ENCODE measurements around the gene SERTAD4. TPM values are rescaled to one million over a fixed set of nuclear protein-coding genes. Genes with fewer than 3 reads are reported as not detected.

SERTAD4 gene
- total RNA-seq, 2 experiments from 2014 or later, result not detected

DNA sequence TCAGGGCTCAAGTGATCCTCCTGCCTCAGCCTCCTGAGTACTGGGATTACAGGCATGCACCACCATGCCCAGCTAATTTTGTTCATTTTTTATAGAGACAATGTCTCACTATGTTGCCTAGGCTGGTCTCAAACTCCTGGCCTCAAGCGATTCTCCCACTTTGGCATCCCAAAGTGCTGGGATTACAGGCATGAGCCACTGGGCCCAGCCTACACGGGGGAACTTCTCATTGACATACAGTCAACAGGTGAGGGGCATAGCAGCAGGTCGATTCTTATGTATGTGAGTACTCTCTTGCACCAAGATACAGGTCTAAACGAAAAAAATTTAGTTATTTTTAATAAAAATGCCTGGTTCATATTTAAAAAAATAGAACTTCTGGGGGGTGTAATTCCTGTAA lies 56.7 kb downstream of the SERTAD4 start:
- Mint-ChIP-seq H3K27me3 (peaks cover 41% of the 10 kb centered on the region), H3K4me3 (no peak overlapping the region), H3K4me1 (peaks cover 3% of the 10 kb centered on the region), H3K9me3 (no peaks in the 10 kb centered on the region), H3K36me3 (ENCODE audit: low read depth) (no peaks in the 10 kb centered on the region), H3K27ac (no peak overlapping the region)
- POLR2A ChIA-PET, result no interaction called here
- DNase-seq, result no peak
- CTCF ChIA-PET, result interaction anchor here (1.1 to 1.5 kb wide), 2 partner anchors 21 to 44 kb away, joined by 3 read pairs; no protein-coding TSS in a partner anchor

GRCh38 chr1:210291081-210291764 lies 58.6 kb downstream of the SERTAD4 start:
- H3K36me3 Mint-ChIP-seq (ENCODE audit: low read depth), result no peaks in the 10 kb centered on the region
- no peak for DNase-seq
- no peak overlapping the region for H3K27ac Mint-ChIP-seq
- H3K4me3 Mint-ChIP-seq, result no peak overlapping the region
- no peaks in the 10 kb centered on the region for H3K9me3 Mint-ChIP-seq
- peaks cover 3% of the 10 kb centered on the region for H3K4me1 Mint-ChIP-seq
- POLR2A ChIA-PET, result no interaction called here
- H3K27me3 Mint-ChIP-seq, result peaks cover 44% of the 10 kb centered on the region
- CTCF ChIA-PET, result no interaction called here

GRCh38 chr1:210291786-210292230 lies 59.2 kb downstream of the SERTAD4 start:
- Mint-ChIP-seq H3K9me3 (no peaks in the 10 kb centered on the region), H3K27me3 (peaks cover 44% of the 10 kb centered on the region), H3K4me1 (peaks cover 3% of the 10 kb centered on the region), H3K36me3 (ENCODE audit: low read depth) (no peaks in the 10 kb centered on the region), H3K27ac (no peak overlapping the region), H3K4me3 (no peak overlapping the region)
- ChIA-PET CTCF (no interaction called here), POLR2A (no interaction called here)
- no peak for DNase-seq

- peak; percentile 26 for DNase-seq
- Mint-ChIP-seq H3K27me3 (peaks cover 45% of the 10 kb centered on the region), H3K4me3 (no peak overlapping the region), H3K9me3 (no peaks in the 10 kb centered on the region), H3K27ac (no peak overlapping the region), H3K4me1 (peaks cover 3% of the 10 kb centered on the region), H3K36me3 (ENCODE audit: low read depth) (no peaks in the 10 kb centered on the region)
- POLR2A ChIA-PET, result no interaction called here
- CTCF ChIA-PET, result no interaction called here
These were observed 59.8 kb downstream of the SERTAD4 start for GRCh38 chr1:210292231-210292871.

GRCh38 chr1:210293171-210293607 lies 60.6 kb downstream of the SERTAD4 start:
- ChIA-PET POLR2A (no interaction called here), CTCF (no interaction called here)
- peaks cover 3% of the 10 kb centered on the region for H3K4me1 Mint-ChIP-seq
- H3K36me3 Mint-ChIP-seq (ENCODE audit: low read depth), result no peaks in the 10 kb centered on the region
- peaks cover 42% of the 10 kb centered on the region for H3K27me3 Mint-ChIP-seq
- no peak overlapping the region for H3K4me3 Mint-ChIP-seq
- no peak for DNase-seq
- no peak overlapping the region for H3K27ac Mint-ChIP-seq
- no peaks in the 10 kb centered on the region for H3K9me3 Mint-ChIP-seq

- no peaks in the 10 kb centered on the region for H3K9me3 Mint-ChIP-seq
- CTCF ChIA-PET, result interaction anchor here (1.6 kb wide), 1 partner anchor 22 kb away, joined by 3 read pairs; no protein-coding TSS in a partner anchor
- no peak overlapping the region for H3K4me3 Mint-ChIP-seq
- no peaks in the 10 kb centered on the region for H3K36me3 Mint-ChIP-seq (ENCODE audit: low read depth)
- POLR2A ChIA-PET, result no interaction called here
- DNase-seq, result no peak
- H3K27me3 Mint-ChIP-seq, result peaks cover 33% of the 10 kb centered on the region
- no peak overlapping the region for H3K27ac Mint-ChIP-seq
- H3K4me1 Mint-ChIP-seq, result peaks cover 3% of the 10 kb centered on the region
These were observed 62.6 kb downstream of the SERTAD4 start for GRCh38 chr1:210294999-210295745.

Other genes starting within 250 kb of the SERTAD4 start
- gene HHAT, start 96.1 kb downstream of the SERTAD4 start, total RNA-seq, result 1 to 10 TPM; 1.3 to 1.5 TPM